Loucy (cell line): ENCODE data around the gene MARCHF5.
A peak's percentile ranks its signal among the peaks of the same experiment; 100 is the strongest.

Source experiments
- H2AFZ ChIP-seq: fragments of 200-600 bp; sonication (generic); 2 replicates; pipeline ENCODE4 v1.6.0; 2016; ENCODE audit warnings: antibody characterized with exemption, mild to moderate bottlenecking, low read length, moderate library complexity
- H3F3A ChIP-seq: fragments of 200-600 bp; 2 replicates; pipeline ENCODE4 v1.6.0; 2016; ENCODE audit warnings: antibody characterized with exemption, low read depth, mild to moderate bottlenecking
- H3K27me3 ChIP-seq: fragments of 200-600 bp; sonication (generic); 2 replicates; pipeline ENCODE4 v1.6.1; 2014; ENCODE audit warnings: low read length, mild to moderate bottlenecking; ENCODE audit not compliant: insufficient read depth, poor library complexity, severe bottlenecking
- H3K36me3 ChIP-seq: fragments of 200-600 bp; sonication (generic); 2 replicates; pipeline ENCODE4 v1.6.1; 2016; ENCODE audit warnings: low read length; ENCODE audit not compliant: insufficient read depth
- H3K4me1 ChIP-seq: fragments of 200-600 bp; sonication (generic); 2 replicates; pipeline ENCODE4 v1.5.1; 2014; ENCODE audit warnings: low read length, mild to moderate bottlenecking; ENCODE audit not compliant: insufficient read depth, poor library complexity, severe bottlenecking
- H3K4me2 ChIP-seq: fragments of 200-600 bp; sonication (generic); 2 replicates; pipeline ENCODE4 v1.6.0; 2014; ENCODE audit warnings: antibody characterized with exemption, low read length, low read depth, mild to moderate bottlenecking; ENCODE audit not compliant: poor library complexity, severe bottlenecking
- H3K4me3 ChIP-seq: fragments of 200-600 bp; sonication (generic); 2 replicates; pipeline ENCODE4 v1.5.1; 2014; ENCODE audit warnings: low read length, mild to moderate bottlenecking, mixed read lengths; ENCODE audit not compliant: poor library complexity, severe bottlenecking
- H3K79me2 ChIP-seq: fragments of 200-600 bp; sonication (generic); 2 replicates; pipeline ENCODE4 v1.6.1; 2014; ENCODE audit warnings: low read length; ENCODE audit not compliant: insufficient read depth
- H3K9ac ChIP-seq: fragments of 200-600 bp; sonication (generic); 2 replicates; pipeline ENCODE4 v1.6.0; 2014; ENCODE audit warnings: mild to moderate bottlenecking, low read depth, low read length, moderate library complexity; ENCODE audit not compliant: poor library complexity, severe bottlenecking
- H3K9me2 ChIP-seq: fragments of 200-600 bp; sonication (generic); replicated peaks from 2 replicates; pipeline ENCODE4 v1.6.1; 2016; ENCODE audit warnings: low read depth, low read length, mixed read lengths
- H3K9me3 ChIP-seq: fragments of 200-600 bp; sonication (generic); 2 replicates; pipeline ENCODE4 v1.6.1; 2014; ENCODE audit warnings: mild to moderate bottlenecking, antibody characterized with exemption, low read length, low read depth; ENCODE audit not compliant: insufficient read depth
- H4K20me1 ChIP-seq: fragments of 200-600 bp; sonication (generic); 2 replicates; pipeline ENCODE4 v1.6.0; 2014; ENCODE audit warnings: antibody characterized with exemption, low read length, mild to moderate bottlenecking; ENCODE audit not compliant: insufficient read depth, poor library complexity, severe bottlenecking
- CTCF ChIP-seq: fragments of 200-600 bp; sonication (generic); conservative IDR thresholded peaks from 2 replicates; pipeline ENCODE4 v1.5.1; 2014; ENCODE audit warnings: mild to moderate bottlenecking, antibody characterized with exemption, low read length
- EZH2phosphoT487 ChIP-seq: fragments of 200-600 bp; IDR thresholded peaks from 2 replicates; pipeline ENCODE4 v1.6.1; 2018; ENCODE audit warnings: antibody characterized with exemption, mild to moderate bottlenecking, moderate library complexity, borderline replicate concordance

The MARCHF5 gene

GRCh38 chr10:92291616-92291865, 574 bp downstream of the MARCHF5 start:
- peak overlapping the region; percentile 86 for H3K4me2 ChIP-seq
- no peaks in the 10 kb centered on the region for H3K9me3 ChIP-seq
- H3K9ac ChIP-seq, result peak overlapping the region; percentile 99
- H3K79me2 ChIP-seq, result peaks cover 78% of the 10 kb centered on the region
- no peaks in the 10 kb centered on the region for H3K36me3 ChIP-seq
- H2AFZ ChIP-seq, result peak overlapping the region; percentile 98
- H3K9me2 ChIP-seq, result no peaks in the 10 kb centered on the region
- peaks cover 47% of the 10 kb centered on the region for H3K4me1 ChIP-seq
- peaks cover 51% of the 10 kb centered on the region for H4K20me1 ChIP-seq
- H3F3A ChIP-seq, result 0 out of 2 replicates have a peak, but pooled peaks cover 3% of the 10 kb centered on the region
- H3K4me3 ChIP-seq, result peak overlapping the region; percentile 92
- no peak for TF ChIP-seq EZH2phosphoT487
- no peak for TF ChIP-seq CTCF
- H3K27me3 ChIP-seq, result peaks cover 5% of the 10 kb centered on the region

- H3K9me3 ChIP-seq, result no peaks in the 10 kb centered on the region
- peaks cover 5% of the 10 kb centered on the region for H3K27me3 ChIP-seq
- peak overlapping the region; percentile 99 for H3K9ac ChIP-seq
- peaks cover 84% of the 10 kb centered on the region for H3K79me2 ChIP-seq
- TF ChIP-seq EZH2phosphoT487 (no peak), CTCF (peak; percentile 73)
- no peak overlapping the region; the same call in 1 of the 2 replicates for H2AFZ ChIP-seq
- peak overlapping the region; percentile 86 for H3K4me2 ChIP-seq
- 0 out of 2 replicates have a peak, but pooled peaks cover 3% of the 10 kb centered on the region for H3F3A ChIP-seq
- H3K4me1 ChIP-seq, result peaks cover 48% of the 10 kb centered on the region
- peak overlapping the region; percentile 92 for H3K4me3 ChIP-seq
- H4K20me1 ChIP-seq, result peaks cover 57% of the 10 kb centered on the region
- H3K36me3 ChIP-seq, result no peaks in the 10 kb centered on the region
- no peaks in the 10 kb centered on the region for H3K9me2 ChIP-seq
These were observed 1.2 kb downstream of the MARCHF5 start for GRCh38 chr10:92291921-92292845.

GRCh38 chr10:92298487-92298886, 7.5 kb downstream of the MARCHF5 start:
- Histone ChIP-seq H3K9ac (peak overlapping the region; percentile 38), H3K4me3 (no peak overlapping the region), H3K9me2 (no peaks in the 10 kb centered on the region), H4K20me1 (peaks cover 90% of the 10 kb centered on the region), H3K4me2 (peak overlapping the region; percentile 46), H3K79me2 (peaks cover 97% of the 10 kb centered on the region), H3K4me1 (peaks cover 46% of the 10 kb centered on the region), H3F3A (no peaks in the 10 kb centered on the region), H3K9me3 (no peaks in the 10 kb centered on the region), H2AFZ (no peak overlapping the region), H3K36me3 (no peaks in the 10 kb centered on the region; the same call in 1 of the 2 replicates), H3K27me3 (no peaks in the 10 kb centered on the region)
- TF ChIP-seq CTCF (no peak), EZH2phosphoT487 (no peak)
